ENCODE data around the gene ACVR2B. TPM values are rescaled to one million over a fixed set of nuclear protein-coding genes. Genes with fewer than 3 reads are reported as not detected.

ACVR2B gene
- total and polyA plus RNA-seq, 2 experiments from 2014 or later = 27.9 to 98.7 TPM

GRCh38 chr3:38519651-38520050 is 66.0 kb downstream of the ACVR2B start:
- H3K27ac ChIP-seq (ENCODE audit: low read depth) = peak overlapping the region; percentile 40; the same call in 1 of the 2 replicates
- TF ChIP-seq NANOG (IDR thresholded peaks at IDR 0.05; ENCODE audit: borderline replicate concordance) = no peak
- TF ChIP-seq, protein P1, sequence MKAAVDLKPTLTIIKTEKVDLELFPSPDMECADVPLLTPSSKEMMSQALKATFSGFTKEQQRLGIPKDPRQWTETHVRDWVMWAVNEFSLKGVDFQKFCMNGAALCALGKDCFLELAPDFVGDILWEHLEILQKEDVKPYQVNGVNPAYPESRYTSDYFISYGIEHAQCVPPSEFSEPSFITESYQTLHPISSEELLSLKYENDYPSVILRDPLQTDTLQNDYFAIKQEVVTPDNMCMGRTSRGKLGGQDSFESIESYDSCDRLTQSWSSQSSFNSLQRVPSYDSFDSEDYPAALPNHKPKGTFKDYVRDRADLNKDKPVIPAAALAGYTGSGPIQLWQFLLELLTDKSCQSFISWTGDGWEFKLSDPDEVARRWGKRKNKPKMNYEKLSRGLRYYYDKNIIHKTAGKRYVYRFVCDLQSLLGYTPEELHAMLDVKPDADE (IDR thresholded peaks at IDR 0.05) = peak; percentile 45; the same call in 1 of the 2 replicates
- H2AFZ ChIP-seq = no peak overlapping the region
- Mint-ChIP-seq H3K4me3 (peak overlapping the region; percentile 35), H3K27ac (peak overlapping the region; percentile 57), H3K36me3 (ENCODE audit: low read depth) (peaks cover 25% of the 10 kb centered on the region), H3K4me1 (peaks cover 38% of the 10 kb centered on the region), H3K9me3 (no peaks in the 10 kb centered on the region), H3K27me3 (ENCODE audit: insufficient read depth, low read depth, poor library complexity) (no peaks in the 10 kb centered on the region)
- no peaks in the 10 kb centered on the region for H3K79me2 ChIP-seq (replicated peaks; ENCODE audit: insufficient read depth)
- H3F3A ChIP-seq (replicated peaks; ENCODE audit: low read depth) = no peaks in the 10 kb centered on the region
- H3K4me3 ChIP-seq = no peak overlapping the region
- H3K27me3 ChIP-seq (ENCODE audit: insufficient read depth) = no peaks in the 10 kb centered on the region
- no peaks in the 10 kb centered on the region for H3K9me2 ChIP-seq (ENCODE audit: insufficient read depth)
- DNase-seq (ENCODE audit: low spot score) (peak; percentile 78), ATAC-seq (peak; percentile 88)
- peak overlapping the region; percentile 28; the same call in 1 of the 2 replicates for H3K4me2 ChIP-seq
- peaks cover 5% of the 10 kb centered on the region; the same call in 1 of the 2 replicates for H3K36me3 ChIP-seq (ENCODE audit: insufficient read depth)
- peaks cover 24% of the 10 kb centered on the region for H3K4me1 ChIP-seq (ENCODE audit: insufficient read depth)
- no peaks in the 10 kb centered on the region for H4K20me1 ChIP-seq (replicated peaks; ENCODE audit: insufficient read depth)

DNA sequence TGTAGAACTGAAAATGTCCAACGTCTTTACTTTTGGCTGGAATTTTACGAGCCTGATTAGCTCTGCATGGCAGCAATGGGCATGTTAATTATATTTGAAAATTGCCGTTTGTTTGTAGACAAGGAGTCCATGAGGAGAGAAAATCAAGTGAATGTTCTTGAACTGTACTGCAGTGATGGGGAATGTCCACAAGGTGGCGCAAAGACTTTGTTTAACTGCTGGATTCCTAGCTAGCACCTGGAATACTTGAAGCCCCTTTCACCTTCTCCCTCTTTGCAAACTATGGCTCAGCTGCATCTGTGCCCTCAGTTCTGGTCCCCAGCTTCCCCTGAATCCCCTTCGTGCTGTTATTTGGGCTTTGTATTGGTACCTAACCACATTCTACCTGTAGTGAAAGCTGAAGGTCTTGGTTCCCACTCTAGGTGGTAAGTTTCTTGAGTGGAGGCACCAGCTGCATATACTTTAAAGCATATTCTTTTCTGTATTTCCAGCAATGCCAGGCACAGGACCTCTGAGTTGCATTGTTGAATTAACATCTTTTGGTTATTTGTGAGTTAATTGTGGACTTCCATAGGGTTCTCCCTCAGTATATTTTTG is 67.8 kb downstream of the ACVR2B start:
- ATAC-seq (peak; percentile 81), DNase-seq (ENCODE audit: low spot score) (peak; percentile 93)
- Histone ChIP-seq H3K4me1 (ENCODE audit: insufficient read depth) (peaks cover 24% of the 10 kb centered on the region), H3K27me3 (ENCODE audit: insufficient read depth) (no peaks in the 10 kb centered on the region), H2AFZ (no peak overlapping the region), H3K4me3 (no peak overlapping the region), H3K79me2 (replicated peaks; ENCODE audit: insufficient read depth) (no peaks in the 10 kb centered on the region), H3K4me2 (no peak overlapping the region), H3F3A (replicated peaks; ENCODE audit: low read depth) (no peaks in the 10 kb centered on the region), H3K36me3 (ENCODE audit: insufficient read depth) (peaks cover 12% of the 10 kb centered on the region), H3K9me2 (ENCODE audit: insufficient read depth) (no peaks in the 10 kb centered on the region), H4K20me1 (replicated peaks; ENCODE audit: insufficient read depth) (no peaks in the 10 kb centered on the region), H3K27ac (ENCODE audit: low read depth) (no peak overlapping the region)
- Mint-ChIP-seq H3K4me1 (peaks cover 38% of the 10 kb centered on the region), H3K27ac (0 out of 2 replicates have a peak overlapping the region, but pooled peaks have one; percentile 27), H3K9me3 (no peaks in the 10 kb centered on the region), H3K27me3 (ENCODE audit: insufficient read depth, low read depth, poor library complexity) (no peaks in the 10 kb centered on the region), H3K36me3 (ENCODE audit: low read depth) (peaks cover 35% of the 10 kb centered on the region), H3K4me3 (no peak overlapping the region)
- TF ChIP-seq ZNF462 (CRISPR knock-in tag; IDR thresholded peaks at IDR 0.05) (no peak), JUNB (IDR thresholded peaks at IDR 0.05; ENCODE audit: unreplicated experiment) (no peak), NANOG (IDR thresholded peaks at IDR 0.05; ENCODE audit: borderline replicate concordance) (no peak)
- TF ChIP-seq, protein P2, sequence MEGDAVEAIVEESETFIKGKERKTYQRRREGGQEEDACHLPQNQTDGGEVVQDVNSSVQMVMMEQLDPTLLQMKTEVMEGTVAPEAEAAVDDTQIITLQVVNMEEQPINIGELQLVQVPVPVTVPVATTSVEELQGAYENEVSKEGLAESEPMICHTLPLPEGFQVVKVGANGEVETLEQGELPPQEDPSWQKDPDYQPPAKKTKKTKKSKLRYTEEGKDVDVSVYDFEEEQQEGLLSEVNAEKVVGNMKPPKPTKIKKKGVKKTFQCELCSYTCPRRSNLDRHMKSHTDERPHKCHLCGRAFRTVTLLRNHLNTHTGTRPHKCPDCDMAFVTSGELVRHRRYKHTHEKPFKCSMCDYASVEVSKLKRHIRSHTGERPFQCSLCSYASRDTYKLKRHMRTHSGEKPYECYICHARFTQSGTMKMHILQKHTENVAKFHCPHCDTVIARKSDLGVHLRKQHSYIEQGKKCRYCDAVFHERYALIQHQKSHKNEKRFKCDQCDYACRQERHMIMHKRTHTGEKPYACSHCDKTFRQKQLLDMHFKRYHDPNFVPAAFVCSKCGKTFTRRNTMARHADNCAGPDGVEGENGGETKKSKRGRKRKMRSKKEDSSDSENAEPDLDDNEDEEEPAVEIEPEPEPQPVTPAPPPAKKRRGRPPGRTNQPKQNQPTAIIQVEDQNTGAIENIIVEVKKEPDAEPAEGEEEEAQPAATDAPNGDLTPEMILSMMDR (conservative IDR thresholded peaks at IDR 0.05; ENCODE audit: low read depth in 2 of 2) = peak; percentile 92 to 96
